HG03097 (cell line): ENCODE data around the gene TNFRSF14.
A peak's percentile ranks its signal among the peaks of the same experiment; 100 is the strongest.
"Not testable (repeated sequence)": the region's sequence is repeated elsewhere in the genome, so short reads cannot be mapped to it uniquely, and the experiment has no call there.

Experiments
- ATAC-seq: cut with Tn5 transposase; IDR thresholded peaks from one replicate; pipeline ENCODE4 v1.9.1; 2021; ENCODE audit not compliant: unreplicated experiment, low FRiP score

Gene TNFRSF14

DNA sequence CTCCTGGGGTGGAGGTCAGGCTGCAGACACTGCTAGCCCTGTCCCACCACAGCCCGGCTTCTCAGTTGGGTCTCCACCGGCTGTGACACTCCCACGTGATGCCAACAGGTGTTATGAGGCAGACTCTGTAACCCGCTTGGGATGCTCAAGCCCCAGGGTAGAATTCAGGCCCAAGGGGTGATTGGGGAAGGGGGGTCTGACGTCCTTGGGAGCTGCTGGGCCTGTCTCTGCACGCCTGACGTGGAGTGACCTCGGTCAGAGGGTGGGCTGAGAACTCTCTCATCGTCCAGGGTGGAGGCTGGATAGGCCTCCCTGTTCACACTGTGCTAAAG lies 18.4 kb upstream of the TNFRSF14 start:
- ATAC-seq = no peak

DNA sequence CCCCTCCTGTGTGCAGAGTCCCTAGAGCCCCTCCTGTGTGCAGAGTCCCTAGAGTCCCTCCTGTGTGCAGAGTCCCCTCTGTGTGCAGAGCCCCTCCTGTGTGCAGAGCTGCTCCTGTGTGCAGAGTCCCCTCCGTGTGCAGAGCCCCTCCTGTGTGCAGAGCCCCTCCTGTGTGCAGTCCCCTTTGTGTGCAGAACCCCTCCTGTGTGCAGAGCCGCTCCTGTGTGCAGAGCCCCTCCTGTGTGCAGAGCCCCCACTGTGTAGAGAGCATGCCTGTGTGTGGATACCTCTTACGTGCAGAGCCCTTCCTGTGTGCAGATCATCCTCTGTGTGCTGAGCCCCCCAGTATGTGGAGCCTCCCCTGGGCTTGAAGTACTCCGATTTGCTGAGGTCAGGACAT lies 17.8 kb upstream of the TNFRSF14 start:
- no peak for ATAC-seq

DNA sequence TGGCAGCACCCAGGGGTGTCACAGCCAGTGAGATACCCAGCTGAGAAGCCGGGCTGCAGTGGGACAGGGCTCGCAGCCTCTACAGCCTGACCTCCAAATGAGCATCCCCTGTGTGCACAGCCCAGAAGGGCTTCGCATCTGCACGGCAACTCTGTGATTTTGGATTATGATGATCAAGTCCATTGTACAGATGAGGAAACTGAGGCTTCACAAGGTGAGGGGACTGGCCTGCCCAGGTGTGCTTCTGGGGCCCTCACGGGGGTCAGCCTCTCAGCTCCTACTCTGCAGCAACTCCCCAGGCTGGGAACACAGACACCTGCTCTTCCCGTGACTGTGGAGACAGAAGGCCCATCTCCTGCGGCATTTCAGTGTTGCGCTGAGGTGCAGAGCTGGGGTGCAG lies 17.3 kb upstream of the TNFRSF14 start:
- no peak for ATAC-seq

GRCh38 chr1:2539312-2539907 lies 16.8 kb upstream of the TNFRSF14 start:
- ATAC-seq = no peak

- no peak for ATAC-seq
Measured at GRCh38 chr1:2540816-2541492, 15.2 kb upstream of the TNFRSF14 start.

GRCh38 chr1:2541619-2542245 lies 14.4 kb upstream of the TNFRSF14 start:
- ATAC-seq = no peak

GRCh38 chr1:2542246-2542915 lies 13.8 kb upstream of the TNFRSF14 start:
- no peak for ATAC-seq

- ATAC-seq = no peak
Measured at GRCh38 chr1:2543543-2544092, 12.6 kb upstream of the TNFRSF14 start.

- ATAC-seq = no peak
Measured at GRCh38 chr1:2544093-2544874, 11.9 kb upstream of the TNFRSF14 start.

GRCh38 chr1:2544875-2545640 lies 11.1 kb upstream of the TNFRSF14 start:
- no peak for ATAC-seq

DNA sequence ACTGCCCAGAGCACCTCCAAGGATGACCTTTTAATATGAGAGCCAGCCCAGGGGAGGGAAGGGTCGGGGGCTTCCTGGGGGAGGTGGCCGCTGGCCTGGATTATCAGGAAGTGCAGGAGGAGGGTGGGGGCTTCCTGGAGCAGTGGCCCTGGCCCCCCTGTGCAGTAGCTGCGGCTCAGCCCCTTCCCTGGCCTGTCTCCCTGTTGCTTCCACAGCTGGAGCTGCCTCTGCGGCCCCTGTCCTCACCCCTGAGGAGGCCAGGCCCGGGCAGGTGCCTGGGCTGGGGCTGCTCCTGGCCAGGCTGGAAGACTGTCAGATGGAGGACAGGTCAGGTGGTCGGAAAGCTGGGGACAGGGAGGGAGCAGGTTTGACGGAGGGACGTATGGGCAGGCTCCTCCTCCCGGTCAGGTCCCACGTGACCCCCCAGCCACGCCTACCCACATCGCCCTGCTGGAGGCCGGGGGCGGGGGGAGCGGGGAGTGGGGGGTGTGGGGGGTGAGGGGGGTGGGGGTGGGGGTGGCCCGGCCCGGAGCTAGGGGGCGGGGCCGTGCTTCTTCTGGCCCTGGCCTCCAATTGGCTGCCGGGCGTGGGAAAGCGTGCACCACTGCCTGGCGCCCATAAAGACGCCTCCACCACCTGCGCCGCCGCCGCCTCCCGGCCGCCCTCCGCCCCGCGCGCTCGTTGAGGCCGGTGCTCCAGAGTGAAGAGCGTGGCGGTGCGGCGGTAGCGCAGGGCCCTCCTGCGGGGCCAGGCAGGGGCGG lies 10.2 kb upstream of the TNFRSF14 start:
- peak; percentile 30 for ATAC-seq

DNA sequence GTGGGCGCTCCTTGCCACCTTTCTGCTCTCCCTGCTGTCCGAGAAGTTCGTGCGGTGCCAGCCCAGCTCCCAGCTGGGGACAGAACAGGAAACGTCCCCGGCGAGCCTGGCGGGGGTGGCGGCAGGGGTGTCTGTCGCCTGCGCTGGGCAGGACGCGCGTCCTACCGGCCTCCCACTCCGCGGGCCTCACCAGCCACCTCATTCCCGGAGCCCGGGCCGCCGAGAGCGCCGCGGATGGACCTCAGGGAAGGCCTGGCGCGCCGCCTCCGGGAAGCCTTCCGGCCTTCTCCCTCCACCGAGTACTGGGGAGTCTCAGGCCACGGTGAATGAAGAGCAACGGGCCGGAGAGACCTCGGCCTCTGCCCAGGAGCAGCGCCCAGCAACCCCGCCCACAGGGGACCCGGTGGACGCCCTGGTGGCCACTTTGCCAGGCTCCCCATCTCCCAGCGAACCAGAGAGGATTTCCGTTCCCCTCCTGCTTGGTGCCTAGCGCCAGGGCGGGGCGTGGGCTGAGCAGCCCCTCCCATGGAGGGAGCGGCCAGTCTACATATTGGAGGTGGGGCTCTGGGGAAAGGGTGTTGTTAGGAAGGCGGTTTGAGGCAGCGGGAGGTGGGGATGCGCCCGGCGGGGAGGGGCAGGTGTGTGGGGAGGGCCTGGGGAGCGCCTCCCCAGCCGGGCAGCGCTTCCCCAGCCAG lies 9.5 kb upstream of the TNFRSF14 start:
- ATAC-seq = peak; percentile 29

DNA sequence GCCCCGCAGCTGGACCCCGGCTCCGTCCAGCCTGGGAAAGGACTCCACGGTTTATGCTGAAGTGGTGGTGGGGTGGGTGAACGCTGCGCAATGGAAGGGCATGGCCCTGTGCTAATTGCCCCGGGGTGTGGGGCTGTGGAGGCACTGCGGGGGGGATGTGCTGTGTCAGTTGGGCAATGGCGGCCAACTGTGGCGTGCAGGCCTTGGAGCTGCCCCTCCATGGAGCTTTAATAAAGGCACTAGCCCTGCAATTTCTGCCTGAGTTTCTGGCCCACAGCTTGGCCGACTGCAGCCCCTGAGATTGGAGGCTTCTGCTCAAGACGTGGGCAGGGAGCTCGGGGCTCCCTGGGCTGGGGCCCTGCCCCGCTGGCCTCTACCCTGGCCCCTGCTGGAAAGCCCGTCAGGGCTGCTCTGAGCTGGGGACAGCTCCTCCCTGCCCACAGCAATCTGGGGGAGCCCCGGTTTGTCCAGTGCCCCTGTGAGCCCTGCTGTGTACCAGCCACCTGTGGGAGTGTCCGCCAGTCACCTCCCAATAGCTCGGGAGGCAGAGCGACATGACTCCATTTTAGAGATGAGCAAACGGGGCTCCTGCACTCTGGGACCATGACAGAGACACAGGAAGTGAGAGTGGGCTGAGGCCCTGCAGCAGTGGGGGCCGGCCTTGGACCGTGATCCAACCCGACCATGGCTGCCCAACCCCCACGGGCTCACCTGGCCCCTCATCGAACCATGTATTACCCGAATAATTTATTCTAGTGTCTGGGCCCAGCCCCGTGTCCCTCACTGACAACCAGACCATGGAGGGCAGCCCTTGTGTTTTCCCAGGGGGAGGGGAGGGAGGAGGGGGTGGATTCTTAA lies 8.7 kb upstream of the TNFRSF14 start:
- no peak for ATAC-seq

- no peak for ATAC-seq
Measured at GRCh38 chr1:2548068-2548589, 8.0 kb upstream of the TNFRSF14 start.

GRCh38 chr1:2549367-2550029 lies 6.7 kb upstream of the TNFRSF14 start:
- not testable (repeated sequence) for ATAC-seq

- ATAC-seq = not testable (repeated sequence)
Measured at GRCh38 chr1:2550309-2550861, 5.8 kb upstream of the TNFRSF14 start.

GRCh38 chr1:2551544-2551943 lies 4.6 kb upstream of the TNFRSF14 start:
- ATAC-seq = not testable (repeated sequence)
